Measurements from ENCODE around the gene ANXA11. TPM values are rescaled to one million over a fixed set of nuclear protein-coding genes. Genes with fewer than 3 reads are reported as not detected.
A peak's percentile ranks its signal among the peaks of the same experiment; 100 is the strongest.

Gene ANXA11
- total and polyA plus RNA-seq, 2 donors (not counting 1 experiment from before 2014, with no cell fraction given), result 88.3 to 177 TPM

DNA sequence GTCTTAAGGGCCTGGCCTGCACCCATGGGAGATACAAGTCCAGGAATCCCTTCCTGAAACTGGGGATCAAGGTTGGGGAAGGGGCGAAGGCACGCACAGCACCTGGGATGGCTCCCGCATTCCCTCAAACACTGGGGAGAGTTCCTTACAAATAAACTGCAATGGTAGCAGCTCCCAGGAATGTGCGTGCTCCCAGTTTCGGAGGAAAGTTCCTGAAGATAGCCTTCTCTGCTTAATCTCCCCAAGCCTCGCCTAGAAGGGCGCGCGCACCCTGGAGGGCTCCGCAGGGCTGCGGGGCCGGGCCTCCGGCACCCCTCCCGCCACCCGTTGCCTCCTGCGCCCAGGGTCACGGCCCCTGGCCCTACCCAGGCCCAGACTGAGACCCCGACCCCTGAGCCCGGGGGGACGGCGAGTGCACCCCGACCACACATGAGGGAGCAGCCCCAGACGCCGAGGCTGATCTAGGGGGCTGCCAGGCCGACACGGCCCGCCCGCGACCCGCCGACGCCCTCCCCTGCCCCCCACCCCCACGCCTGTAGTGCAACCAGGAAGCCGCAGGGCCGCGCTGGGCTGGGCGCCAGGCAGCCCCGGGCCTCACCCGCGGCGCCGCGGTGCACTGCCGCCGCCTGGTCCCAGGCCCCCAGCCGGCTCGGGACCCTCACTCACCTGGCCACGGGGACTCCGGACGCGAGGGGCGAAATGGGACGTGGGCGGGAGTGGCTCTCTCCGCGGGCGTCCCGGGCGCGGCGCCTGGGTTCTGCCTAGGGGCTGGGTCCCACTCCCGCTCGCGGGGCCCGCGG lies 460 bp downstream of the ANXA11 start:
- TF ChIP-seq EZH2 (IDR thresholded peaks at IDR 0.05; ENCODE audit: borderline replicate concordance, insufficient read depth, low read depth, low read length, poor library complexity, severe bottlenecking), result no peak
- TF ChIP-seq, protein P1, sequence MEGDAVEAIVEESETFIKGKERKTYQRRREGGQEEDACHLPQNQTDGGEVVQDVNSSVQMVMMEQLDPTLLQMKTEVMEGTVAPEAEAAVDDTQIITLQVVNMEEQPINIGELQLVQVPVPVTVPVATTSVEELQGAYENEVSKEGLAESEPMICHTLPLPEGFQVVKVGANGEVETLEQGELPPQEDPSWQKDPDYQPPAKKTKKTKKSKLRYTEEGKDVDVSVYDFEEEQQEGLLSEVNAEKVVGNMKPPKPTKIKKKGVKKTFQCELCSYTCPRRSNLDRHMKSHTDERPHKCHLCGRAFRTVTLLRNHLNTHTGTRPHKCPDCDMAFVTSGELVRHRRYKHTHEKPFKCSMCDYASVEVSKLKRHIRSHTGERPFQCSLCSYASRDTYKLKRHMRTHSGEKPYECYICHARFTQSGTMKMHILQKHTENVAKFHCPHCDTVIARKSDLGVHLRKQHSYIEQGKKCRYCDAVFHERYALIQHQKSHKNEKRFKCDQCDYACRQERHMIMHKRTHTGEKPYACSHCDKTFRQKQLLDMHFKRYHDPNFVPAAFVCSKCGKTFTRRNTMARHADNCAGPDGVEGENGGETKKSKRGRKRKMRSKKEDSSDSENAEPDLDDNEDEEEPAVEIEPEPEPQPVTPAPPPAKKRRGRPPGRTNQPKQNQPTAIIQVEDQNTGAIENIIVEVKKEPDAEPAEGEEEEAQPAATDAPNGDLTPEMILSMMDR (IDR thresholded peaks at IDR 0.05), result no peak
- Histone ChIP-seq H2AFZ (ENCODE audit: insufficient read depth, low read depth, low read length, poor library complexity, severe bottlenecking) (peak overlapping the region; percentile 99), H3K4me1 (ENCODE audit: control insufficient read depth in 2 of 2, insufficient read depth in 2 of 2, low read length in 2 of 2) (peaks cover 47 to 56% of the 10 kb centered on the region in 2 donors), H3K79me2 (ENCODE audit: control insufficient read depth, insufficient read depth, low read length) (peaks cover 85% of the 10 kb centered on the region), H3K27ac (ENCODE audit: low read length in 2 of 2) (peak overlapping the region; percentile 56 to 91), H3K4me2 (replicated peaks; ENCODE audit: low read depth, low read length, poor library complexity, severe bottlenecking) (peak overlapping the region; percentile 92), H3K4me3 (ENCODE audit: control extremely low read depth in 1 of 5, extremely low read depth in 1 of 5, insufficient read depth in 1 of 5, low read depth in 2 of 5, low read length in 4 of 5) (peak overlapping the region; percentile 53 to 90 (median 74)), H3K9me3 (ENCODE audit: control extremely low read depth in 1 of 3, control insufficient read depth in 2 of 3, insufficient read depth in 1 of 3, low read length in 2 of 3) (no peaks in the 10 kb centered on the region), H4K20me1 (ENCODE audit: control insufficient read depth, insufficient read depth, low read length, poor library complexity, severe bottlenecking) (peaks cover 48% of the 10 kb centered on the region), H3K27me3 (replicated peaks in 1 of 4; ENCODE audit: control extremely low read depth in 1 of 4, control insufficient read depth in 3 of 4, insufficient read depth in 4 of 4, low read length in 3 of 4) (no peaks in the 10 kb centered on the region), H3K9ac (ENCODE audit: low read length) (peak overlapping the region; percentile 75), H3K36me3 (replicated peaks in 1 of 2; ENCODE audit: control extremely low read depth in 1 of 2, control insufficient read depth in 1 of 2, extremely low read depth in 1 of 2, insufficient read depth in 2 of 2, low read length in 1 of 2) (peaks cover 0 to 17% of the 10 kb centered on the region in 2 experiments)
- Mint-ChIP-seq H3K9me3 (ENCODE audit: insufficient read depth) (no peaks in the 10 kb centered on the region), H3K27me3 (no peaks in the 10 kb centered on the region), H3K4me3 (peak overlapping the region; percentile 94), H3K27ac (peak overlapping the region; percentile 97), H3K4me1 (peaks cover 56% of the 10 kb centered on the region)
- peak; percentile 35 for ATAC-seq (ENCODE audit: low read depth)
- DNase-seq, result no peak
- POLR2A ChIA-PET, result interaction anchor here (1.0 to 3.9 kb wide), 3 partner anchors 8 to 60 kb away, joined by 4 to 33 read pairs (median 7); no protein-coding TSS in a partner anchor
- CTCF ChIA-PET, result interaction anchor here (1.0 to 8.3 kb wide), 5 partner anchors 10 to 61 kb away, joined by 6 to 85 read pairs (median 9); no protein-coding TSS in a partner anchor
- intact Hi-C loops (cut with micrococcal nuclease), result loop anchor here (1.0 to 10.0 kb wide), 11 partner anchors 9 to 1903 kb away; partner anchors contain the start of genes NUTM2E, TMEM254, TSPAN14 and ZCCHC24
- WGBS (ENCODE audit: insufficient coverage), result 3% methylated on average over 66 of the region's 66 CpGs

All from B cell (primary cell).